HL-60 (cell line): ENCODE measurements around the gene TSHZ1.

Source experiments
- DNase-seq, 2 experiments: peaks; one replicate each; pipeline ENCODE4 v3.0.0-alpha.2; 2010 to 2020; ENCODE audit warnings: low read depth in 1 of 2, low spot score in 1 of 2
- H3K27ac ChIP-seq: fragments of 250-450 bp; sonication (Bioruptor Pico); replicated peaks from 2 replicates; pipeline ENCODE4 v1.5.1; 2020; ENCODE audit warnings: mild to moderate bottlenecking, moderate library complexity
- H3K27me3 ChIP-seq: fragments of 250-450 bp; sonication (Bioruptor Pico); 2 replicates; pipeline ENCODE4 v1.5.1; 2021; ENCODE audit warnings: mild to moderate bottlenecking, moderate library complexity; ENCODE audit not compliant: insufficient read depth, poor library complexity, severe bottlenecking
- H3K4me3 ChIP-seq: replicated peaks from 2 replicates; pipeline ENCODE4 v1.5.1; 2011; ENCODE audit warnings: mild to moderate bottlenecking, control low read depth, low read length; ENCODE audit not compliant: insufficient read depth
- GABPA ChIP-seq: IDR thresholded peaks from 2 replicates; pipeline ENCODE4 v1.6.1; 2012; ENCODE audit warnings: low read depth
- POLR2AphosphoS5 ChIP-seq: IDR thresholded peaks from 2 replicates; pipeline ENCODE4 v1.6.1; 2012; ENCODE audit warnings: low read depth
- SPI1 ChIP-seq: IDR thresholded peaks from 2 replicates; pipeline ENCODE4 v1.6.1; 2012; ENCODE audit warnings: low read depth, mild to moderate bottlenecking, borderline replicate concordance
- TF ChIP-seq, protein P1 (sequence below): IDR thresholded peaks from 2 replicates; pipeline ENCODE4 v1.6.1; 2012; ENCODE audit warnings: low read depth; ENCODE audit not compliant: insufficient replicate concordance
- TF ChIP-seq, protein P2 (sequence below): IDR thresholded peaks from one replicate; pipeline ENCODE4 v1.5.1; 2011; ENCODE audit warnings: low read length, control low read depth, inconsistent platforms; ENCODE audit not compliant: insufficient read depth

TSHZ1 gene

DNA sequence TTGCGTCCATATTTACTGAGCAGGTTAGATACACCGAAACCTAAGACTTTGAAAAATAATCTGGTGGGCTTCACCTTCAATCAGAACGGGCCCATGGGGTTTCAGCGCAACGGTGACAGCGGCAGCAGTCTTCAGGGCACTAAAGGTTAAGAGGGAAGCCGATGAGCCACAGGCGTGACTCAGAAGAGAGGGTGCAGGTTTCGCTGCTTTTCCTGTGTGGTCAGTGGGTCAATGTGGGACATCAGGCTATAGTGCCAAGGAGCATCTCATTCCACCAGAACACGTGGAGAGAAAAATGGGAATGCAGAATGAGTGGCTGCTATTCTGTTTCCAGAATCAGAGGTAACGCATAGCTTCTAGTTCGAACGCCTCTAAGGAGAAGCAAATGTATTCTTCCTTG, 10.5 kb upstream of the TSHZ1 start:
- Histone ChIP-seq H3K4me3 (no peak overlapping the region), H3K27me3 (no peaks in the 10 kb centered on the region), H3K27ac (no peak overlapping the region)
- TF ChIP-seq POLR2AphosphoS5 (no peak), GABPA (no peak), SPI1 (no peak)
- no peak for DNase-seq

DNA sequence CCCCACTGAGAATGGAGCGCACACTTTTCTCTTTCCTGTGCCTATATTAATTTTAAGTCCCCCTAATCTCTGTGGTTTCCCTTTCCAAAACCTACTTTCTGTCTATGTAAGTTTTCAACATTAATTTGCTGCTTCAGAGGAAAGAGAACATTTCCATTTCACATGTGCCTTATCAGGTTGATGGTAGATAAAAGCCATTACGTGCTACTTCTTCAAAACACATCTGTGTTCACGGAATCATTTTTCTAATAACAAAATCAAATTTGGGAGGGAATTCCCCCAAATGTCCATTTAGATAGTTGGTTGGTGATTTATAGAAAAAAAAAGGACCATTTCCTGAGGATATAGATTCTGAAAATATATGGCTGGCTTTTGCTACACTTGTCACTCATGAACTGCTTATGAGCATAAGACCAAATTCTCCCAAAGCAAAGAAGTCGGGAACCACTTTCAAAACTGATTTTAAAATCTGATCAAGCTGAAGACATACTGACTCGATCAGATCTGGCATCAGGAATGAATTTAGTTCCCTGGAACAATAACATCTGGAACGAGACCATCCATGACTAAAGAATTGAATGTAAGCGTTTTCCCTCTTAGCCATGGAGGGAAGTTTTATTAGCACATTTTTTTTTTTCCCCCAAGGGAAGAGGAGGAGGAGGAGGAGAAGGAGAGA, 9.9 kb upstream of the TSHZ1 start:
- no peak for TF ChIP-seq SPI1
- TF ChIP-seq, protein P1, sequence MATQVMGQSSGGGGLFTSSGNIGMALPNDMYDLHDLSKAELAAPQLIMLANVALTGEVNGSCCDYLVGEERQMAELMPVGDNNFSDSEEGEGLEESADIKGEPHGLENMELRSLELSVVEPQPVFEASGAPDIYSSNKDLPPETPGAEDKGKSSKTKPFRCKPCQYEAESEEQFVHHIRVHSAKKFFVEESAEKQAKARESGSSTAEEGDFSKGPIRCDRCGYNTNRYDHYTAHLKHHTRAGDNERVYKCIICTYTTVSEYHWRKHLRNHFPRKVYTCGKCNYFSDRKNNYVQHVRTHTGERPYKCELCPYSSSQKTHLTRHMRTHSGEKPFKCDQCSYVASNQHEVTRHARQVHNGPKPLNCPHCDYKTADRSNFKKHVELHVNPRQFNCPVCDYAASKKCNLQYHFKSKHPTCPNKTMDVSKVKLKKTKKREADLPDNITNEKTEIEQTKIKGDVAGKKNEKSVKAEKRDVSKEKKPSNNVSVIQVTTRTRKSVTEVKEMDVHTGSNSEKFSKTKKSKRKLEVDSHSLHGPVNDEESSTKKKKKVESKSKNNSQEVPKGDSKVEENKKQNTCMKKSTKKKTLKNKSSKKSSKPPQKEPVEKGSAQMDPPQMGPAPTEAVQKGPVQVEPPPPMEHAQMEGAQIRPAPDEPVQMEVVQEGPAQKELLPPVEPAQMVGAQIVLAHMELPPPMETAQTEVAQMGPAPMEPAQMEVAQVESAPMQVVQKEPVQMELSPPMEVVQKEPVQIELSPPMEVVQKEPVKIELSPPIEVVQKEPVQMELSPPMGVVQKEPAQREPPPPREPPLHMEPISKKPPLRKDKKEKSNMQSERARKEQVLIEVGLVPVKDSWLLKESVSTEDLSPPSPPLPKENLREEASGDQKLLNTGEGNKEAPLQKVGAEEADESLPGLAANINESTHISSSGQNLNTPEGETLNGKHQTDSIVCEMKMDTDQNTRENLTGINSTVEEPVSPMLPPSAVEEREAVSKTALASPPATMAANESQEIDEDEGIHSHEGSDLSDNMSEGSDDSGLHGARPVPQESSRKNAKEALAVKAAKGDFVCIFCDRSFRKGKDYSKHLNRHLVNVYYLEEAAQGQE, result no peak
- no peak overlapping the region for H3K4me3 ChIP-seq
- no peak for DNase-seq
- H3K27ac ChIP-seq, result no peak overlapping the region
- H3K27me3 ChIP-seq, result no peaks in the 10 kb centered on the region

DNA sequence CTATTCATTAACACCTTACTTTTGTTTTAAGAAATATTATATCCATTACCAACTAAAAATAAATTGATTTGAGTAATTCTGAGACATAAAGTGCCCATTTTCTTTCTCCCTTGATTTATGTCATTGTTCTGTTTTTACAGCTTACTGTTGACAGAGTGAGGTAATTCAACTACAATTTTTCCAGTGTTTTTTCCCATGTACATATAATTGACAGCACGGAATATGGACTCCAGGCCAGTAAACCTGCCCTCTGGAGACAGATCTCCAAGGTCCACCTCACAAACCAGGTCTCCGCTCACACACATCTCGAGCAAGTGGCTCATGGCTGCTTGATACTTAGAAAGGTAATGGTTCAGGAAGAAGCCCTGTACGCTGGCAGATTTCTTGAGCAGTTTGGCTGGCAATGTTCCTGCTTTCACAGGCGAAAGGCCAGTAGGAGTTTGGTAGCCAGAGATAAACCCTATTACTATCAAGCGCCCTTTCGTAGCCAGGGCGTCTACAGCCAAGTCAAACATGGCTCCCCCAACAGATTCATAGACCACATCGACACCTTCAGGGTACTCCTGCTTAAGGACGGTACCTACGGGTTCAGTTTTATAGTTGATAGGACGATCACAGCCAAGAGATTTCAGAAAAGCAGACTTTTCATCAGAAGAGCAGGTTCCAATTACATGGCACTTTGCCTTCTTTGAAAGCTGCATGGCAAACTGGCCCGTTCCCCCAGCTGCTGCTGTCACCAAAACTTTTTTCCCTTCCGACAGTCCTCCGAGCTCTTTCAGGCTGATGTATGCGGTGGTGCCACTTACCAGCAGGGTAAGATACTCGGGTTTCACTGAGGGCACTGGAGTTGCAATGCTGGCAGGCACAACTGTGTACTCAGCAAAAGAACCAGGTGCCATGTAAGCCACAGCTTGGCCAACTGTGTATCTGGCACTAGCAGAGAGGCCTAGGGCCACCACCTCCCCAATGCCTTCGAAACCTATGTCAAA, 9.0 kb upstream of the TSHZ1 start:
- no peak for TF ChIP-seq SPI1
- no peak for TF ChIP-seq GABPA
- TF ChIP-seq, protein P1, result no peak
- TF ChIP-seq, protein P2, sequence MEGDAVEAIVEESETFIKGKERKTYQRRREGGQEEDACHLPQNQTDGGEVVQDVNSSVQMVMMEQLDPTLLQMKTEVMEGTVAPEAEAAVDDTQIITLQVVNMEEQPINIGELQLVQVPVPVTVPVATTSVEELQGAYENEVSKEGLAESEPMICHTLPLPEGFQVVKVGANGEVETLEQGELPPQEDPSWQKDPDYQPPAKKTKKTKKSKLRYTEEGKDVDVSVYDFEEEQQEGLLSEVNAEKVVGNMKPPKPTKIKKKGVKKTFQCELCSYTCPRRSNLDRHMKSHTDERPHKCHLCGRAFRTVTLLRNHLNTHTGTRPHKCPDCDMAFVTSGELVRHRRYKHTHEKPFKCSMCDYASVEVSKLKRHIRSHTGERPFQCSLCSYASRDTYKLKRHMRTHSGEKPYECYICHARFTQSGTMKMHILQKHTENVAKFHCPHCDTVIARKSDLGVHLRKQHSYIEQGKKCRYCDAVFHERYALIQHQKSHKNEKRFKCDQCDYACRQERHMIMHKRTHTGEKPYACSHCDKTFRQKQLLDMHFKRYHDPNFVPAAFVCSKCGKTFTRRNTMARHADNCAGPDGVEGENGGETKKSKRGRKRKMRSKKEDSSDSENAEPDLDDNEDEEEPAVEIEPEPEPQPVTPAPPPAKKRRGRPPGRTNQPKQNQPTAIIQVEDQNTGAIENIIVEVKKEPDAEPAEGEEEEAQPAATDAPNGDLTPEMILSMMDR, result no peak
- no peak for TF ChIP-seq POLR2AphosphoS5
- DNase-seq, result no peak
- Histone ChIP-seq H3K4me3 (no peak overlapping the region), H3K27me3 (no peaks in the 10 kb centered on the region), H3K27ac (no peak overlapping the region)

DNA sequence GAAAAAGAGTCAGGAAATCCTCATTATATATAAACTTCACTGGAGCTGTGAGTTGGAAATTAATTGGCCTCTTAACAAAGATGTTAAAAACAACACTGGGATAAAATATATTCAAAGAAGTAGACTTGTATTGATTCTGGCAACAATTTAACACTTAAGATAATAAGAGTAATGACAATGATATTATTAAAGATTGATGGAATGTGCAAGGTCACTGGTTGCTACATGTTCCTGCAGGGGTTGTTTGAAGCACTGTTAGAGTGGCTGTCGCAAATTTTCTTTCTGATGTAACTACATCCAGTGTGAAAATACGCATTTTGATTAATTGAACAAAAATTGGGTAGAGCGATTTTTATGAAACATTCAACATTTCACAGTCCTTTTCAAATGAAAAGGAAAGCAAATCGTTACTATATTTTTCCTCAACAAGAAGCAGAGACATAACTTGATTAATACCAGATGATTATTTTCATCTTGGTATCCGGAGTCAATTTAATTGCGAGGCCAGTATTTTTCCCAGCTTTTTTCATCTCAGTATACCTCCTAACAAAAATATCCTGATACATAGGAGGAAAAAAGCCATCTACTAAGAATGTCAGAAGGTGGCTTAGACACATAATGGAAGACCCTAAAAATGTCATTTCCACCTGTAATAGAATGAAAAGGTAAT, 7.8 kb upstream of the TSHZ1 start:
- no peak overlapping the region for H3K27ac ChIP-seq

More for the DNA sequence above, 7.8 kb upstream of the TSHZ1 start:
- DNase-seq, result no peak
- no peaks in the 10 kb centered on the region for H3K27me3 ChIP-seq
- TF ChIP-seq, protein P1, result no peak
- TF ChIP-seq SPI1, result no peak
- TF ChIP-seq POLR2AphosphoS5, result no peak
- TF ChIP-seq, protein P2, result no peak
- no peak for TF ChIP-seq GABPA
- H3K4me3 ChIP-seq, result no peak overlapping the region
